ENCODE results near the gene CFAP91. TPM values are rescaled to one million over a fixed set of nuclear protein-coding genes. Genes with fewer than 3 reads are reported as not detected.

Gene CFAP91
- total and polyA plus RNA-seq, 4 donors, result 0.23 to 1.3 (median 0.55) TPM

DNA sequence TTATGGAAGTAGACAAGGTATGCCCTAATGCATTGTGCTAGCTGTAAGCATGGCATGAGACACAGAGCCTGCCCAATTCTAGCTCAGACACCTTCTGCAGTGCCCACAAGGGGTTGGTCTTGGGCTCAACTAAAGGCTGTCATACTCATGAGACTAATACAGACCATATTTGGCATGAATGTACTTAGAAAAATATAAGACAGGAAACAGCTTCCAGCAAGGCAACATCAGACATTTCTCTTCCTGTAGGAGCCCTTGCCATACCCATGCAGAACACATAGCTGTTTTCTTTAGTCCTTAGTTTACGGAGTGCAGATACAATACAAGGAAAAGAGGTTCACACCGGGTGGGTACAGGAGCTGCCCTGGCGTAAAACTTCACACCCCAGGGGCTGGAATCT, 48.6 kb downstream of the CFAP91 start:
- Histone ChIP-seq H3K36me3 (ENCODE audit: control insufficient read depth in 4 of 4, insufficient read depth in 3 of 4, low read depth in 1 of 4, low read length in 3 of 4) (no peaks in the 10 kb centered on the region), H3K27me3 (ENCODE audit: control insufficient read depth in 4 of 4, insufficient read depth in 4 of 4, low read length in 3 of 4) (no peaks in the 10 kb centered on the region), H3K9me3 (ENCODE audit: control insufficient read depth in 4 of 4, low read length in 3 of 4) (no peaks in the 10 kb centered on the region), H3K4me1 (ENCODE audit: control insufficient read depth in 4 of 4, insufficient read depth in 4 of 4, low read length in 3 of 4) (no peaks in the 10 kb centered on the region), H3K4me3 (ENCODE audit: low read depth in 1 of 3, low read length in 3 of 3) (no peak overlapping the region), H3K9ac (ENCODE audit: low read depth in 1 of 2, low read length in 2 of 2) (no peak overlapping the region), H3K27ac (ENCODE audit: low read depth in 1 of 2, low read length in 2 of 2) (no peak overlapping the region)
- no peak for DNase-seq (ENCODE audit: low spot score)
- TF ChIP-seq FOXA2 (IDR thresholded peaks at IDR 0.05), result no peak
- TF ChIP-seq, protein P1, sequence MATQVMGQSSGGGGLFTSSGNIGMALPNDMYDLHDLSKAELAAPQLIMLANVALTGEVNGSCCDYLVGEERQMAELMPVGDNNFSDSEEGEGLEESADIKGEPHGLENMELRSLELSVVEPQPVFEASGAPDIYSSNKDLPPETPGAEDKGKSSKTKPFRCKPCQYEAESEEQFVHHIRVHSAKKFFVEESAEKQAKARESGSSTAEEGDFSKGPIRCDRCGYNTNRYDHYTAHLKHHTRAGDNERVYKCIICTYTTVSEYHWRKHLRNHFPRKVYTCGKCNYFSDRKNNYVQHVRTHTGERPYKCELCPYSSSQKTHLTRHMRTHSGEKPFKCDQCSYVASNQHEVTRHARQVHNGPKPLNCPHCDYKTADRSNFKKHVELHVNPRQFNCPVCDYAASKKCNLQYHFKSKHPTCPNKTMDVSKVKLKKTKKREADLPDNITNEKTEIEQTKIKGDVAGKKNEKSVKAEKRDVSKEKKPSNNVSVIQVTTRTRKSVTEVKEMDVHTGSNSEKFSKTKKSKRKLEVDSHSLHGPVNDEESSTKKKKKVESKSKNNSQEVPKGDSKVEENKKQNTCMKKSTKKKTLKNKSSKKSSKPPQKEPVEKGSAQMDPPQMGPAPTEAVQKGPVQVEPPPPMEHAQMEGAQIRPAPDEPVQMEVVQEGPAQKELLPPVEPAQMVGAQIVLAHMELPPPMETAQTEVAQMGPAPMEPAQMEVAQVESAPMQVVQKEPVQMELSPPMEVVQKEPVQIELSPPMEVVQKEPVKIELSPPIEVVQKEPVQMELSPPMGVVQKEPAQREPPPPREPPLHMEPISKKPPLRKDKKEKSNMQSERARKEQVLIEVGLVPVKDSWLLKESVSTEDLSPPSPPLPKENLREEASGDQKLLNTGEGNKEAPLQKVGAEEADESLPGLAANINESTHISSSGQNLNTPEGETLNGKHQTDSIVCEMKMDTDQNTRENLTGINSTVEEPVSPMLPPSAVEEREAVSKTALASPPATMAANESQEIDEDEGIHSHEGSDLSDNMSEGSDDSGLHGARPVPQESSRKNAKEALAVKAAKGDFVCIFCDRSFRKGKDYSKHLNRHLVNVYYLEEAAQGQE (IDR thresholded peaks at IDR 0.05), result no peak
- TF ChIP-seq, protein P2, sequence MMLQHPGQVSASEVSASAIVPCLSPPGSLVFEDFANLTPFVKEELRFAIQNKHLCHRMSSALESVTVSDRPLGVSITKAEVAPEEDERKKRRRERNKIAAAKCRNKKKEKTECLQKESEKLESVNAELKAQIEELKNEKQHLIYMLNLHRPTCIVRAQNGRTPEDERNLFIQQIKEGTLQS (IDR thresholded peaks at IDR 0.05), result no peak
- TF ChIP-seq JUND (IDR thresholded peaks at IDR 0.05), result no peak
- TF ChIP-seq HNF4G (IDR thresholded peaks at IDR 0.05), result no peak
- TF ChIP-seq GABPA (IDR thresholded peaks at IDR 0.05 in 1 of 2, conservative IDR thresholded peaks at IDR 0.05 in 1 of 2), result no peak
- WGBS, result 98% methylated on average over 3 of the region's 3 CpGs

Other genes starting within 250 kb of the CFAP91 start
- 10 to 100 TPM; 19.7 to 69.2 TPM for gene TMEM39A, start 239.4 kb upstream of the CFAP91 start, total RNA-seq
- gene TMEM39A, start 239.4 kb upstream of the CFAP91 start, polyA plus RNA-seq, result 10 to 100 TPM in 1 of 2 donors, 1 to 10 TPM in 1; 4.7 to 15.2 TPM
- 10 to 100 TPM in 1 of 2 donors, 1 to 10 TPM in 1; 7.2 to 11.1 TPM for gene POGLUT1, start 234.1 kb upstream of the CFAP91 start, total RNA-seq
- 1 to 10 TPM; 4.7 to 6.1 TPM for gene POGLUT1, start 234.1 kb upstream of the CFAP91 start, polyA plus RNA-seq
- 10 to 100 TPM; 25.4 to 30.0 TPM for gene TIMMDC1, start 204.5 kb upstream of the CFAP91 start, total RNA-seq
- gene TIMMDC1, start 204.5 kb upstream of the CFAP91 start, polyA plus RNA-seq, result 10 to 100 TPM; 36.4 to 54.2 TPM
- 1 to 10 TPM; 1.0 to 1.5 TPM for gene CD80, start 143.4 kb upstream of the CFAP91 start, total RNA-seq
- gene CD80, start 143.4 kb upstream of the CFAP91 start, polyA plus RNA-seq, result under 1 TPM; 0.21 to 0.22 TPM
- 1 to 10 TPM; 2.7 to 3.8 TPM for gene ADPRH, start 123.5 kb upstream of the CFAP91 start, total RNA-seq
- 1 to 10 TPM in 1 of 2 donors, under 1 TPM in 1; 0.89 to 2.1 TPM for gene ADPRH, start 123.5 kb upstream of the CFAP91 start, polyA plus RNA-seq
- 10 to 100 TPM in 1 of 2 donors, 1 to 10 TPM in 1; 6.0 to 63.9 TPM for gene PLA1A, start 105.1 kb upstream of the CFAP91 start, total RNA-seq
- gene PLA1A, start 105.1 kb upstream of the CFAP91 start, polyA plus RNA-seq, result 10 to 100 TPM; 30.6 to 35.4 TPM
- 1 to 10 TPM in 1 of 2 donors, under 1 TPM in 1; 0.37 to 1.1 TPM for gene POPDC2, start 42.4 kb upstream of the CFAP91 start, total RNA-seq
- gene POPDC2, start 42.4 kb upstream of the CFAP91 start, polyA plus RNA-seq, result under 1 TPM; 0.16 to 0.54 TPM
- 10 to 100 TPM; 10.3 to 30.6 TPM for gene COX17, start 25.6 kb upstream of the CFAP91 start, total RNA-seq
- 100 to 1,000 TPM in 1 of 2 donors, 10 to 100 TPM in 1; 67.3 to 164 TPM for gene COX17, start 25.6 kb upstream of the CFAP91 start, polyA plus RNA-seq
- 100 to 1,000 TPM in 1 of 2 donors, 1 to 10 TPM in 1; 3.2 to 121 TPM for gene NR1I2, start 79.1 kb downstream of the CFAP91 start, total RNA-seq
- 10 to 100 TPM; 32.6 to 63.5 TPM for gene NR1I2, start 79.1 kb downstream of the CFAP91 start, polyA plus RNA-seq